Measurements from ENCODE around the gene GLIS2.

DNA sequence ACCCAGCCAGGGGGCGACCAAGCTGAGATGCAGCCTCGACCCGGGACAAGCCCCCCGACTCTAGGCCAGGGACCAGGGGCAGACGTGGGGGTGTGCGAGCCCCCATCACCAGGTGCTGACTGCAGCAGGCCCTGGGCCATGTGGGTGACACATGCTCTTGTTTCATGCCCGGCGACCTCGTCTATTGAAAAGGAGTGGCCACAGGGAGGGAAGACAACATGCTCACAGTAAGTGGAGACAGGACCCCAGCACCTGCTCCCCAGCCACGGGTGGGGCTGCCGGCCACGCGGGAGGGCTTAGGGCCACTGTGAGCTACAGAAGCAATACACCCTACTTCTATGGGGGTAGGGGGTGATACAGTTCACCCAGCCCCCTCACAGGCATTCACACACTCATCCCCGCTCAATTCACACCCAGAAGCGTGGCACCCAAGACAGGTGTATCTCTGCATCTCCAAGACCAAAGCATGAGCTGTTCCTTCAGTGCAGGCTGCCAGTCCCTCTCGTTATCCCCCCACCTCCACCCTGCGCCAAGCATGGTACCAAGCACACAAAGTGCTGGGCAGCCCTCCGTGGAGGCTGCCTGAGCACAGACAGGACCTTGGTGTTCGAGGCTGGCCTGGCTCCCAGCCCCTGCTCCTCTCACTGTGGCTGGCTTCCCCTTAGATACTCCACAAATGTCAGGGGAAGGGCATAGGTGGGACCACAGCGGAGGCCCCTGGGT is 69.4 kb downstream of the GLIS2 start:
- TF ChIP-seq, protein P1, sequence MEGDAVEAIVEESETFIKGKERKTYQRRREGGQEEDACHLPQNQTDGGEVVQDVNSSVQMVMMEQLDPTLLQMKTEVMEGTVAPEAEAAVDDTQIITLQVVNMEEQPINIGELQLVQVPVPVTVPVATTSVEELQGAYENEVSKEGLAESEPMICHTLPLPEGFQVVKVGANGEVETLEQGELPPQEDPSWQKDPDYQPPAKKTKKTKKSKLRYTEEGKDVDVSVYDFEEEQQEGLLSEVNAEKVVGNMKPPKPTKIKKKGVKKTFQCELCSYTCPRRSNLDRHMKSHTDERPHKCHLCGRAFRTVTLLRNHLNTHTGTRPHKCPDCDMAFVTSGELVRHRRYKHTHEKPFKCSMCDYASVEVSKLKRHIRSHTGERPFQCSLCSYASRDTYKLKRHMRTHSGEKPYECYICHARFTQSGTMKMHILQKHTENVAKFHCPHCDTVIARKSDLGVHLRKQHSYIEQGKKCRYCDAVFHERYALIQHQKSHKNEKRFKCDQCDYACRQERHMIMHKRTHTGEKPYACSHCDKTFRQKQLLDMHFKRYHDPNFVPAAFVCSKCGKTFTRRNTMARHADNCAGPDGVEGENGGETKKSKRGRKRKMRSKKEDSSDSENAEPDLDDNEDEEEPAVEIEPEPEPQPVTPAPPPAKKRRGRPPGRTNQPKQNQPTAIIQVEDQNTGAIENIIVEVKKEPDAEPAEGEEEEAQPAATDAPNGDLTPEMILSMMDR (IDR thresholded peaks at IDR 0.05) = no peak
- TF ChIP-seq POLR2A (IDR thresholded peaks at IDR 0.05) = no peak

Measured in testis (tissue), 2 donors.